OCI-LY7 (cell line): ENCODE results near the gene KIAA1958. TPM values are rescaled to one million over a fixed set of nuclear protein-coding genes. Genes with fewer than 3 reads are reported as not detected.

Experiments used
- BruUV-seq: library from RNA; stranded (reverse); fragments of 400-500 nt; replicated peaks from 2 replicates; lab custom pipeline; 2021; lab: Mats Ljungman, UMichigan
- CTCF ChIA-PET: fragments of 300-600 bp; sonication (Branson Sonifier 250); formaldehyde crosslinking; loops from one replicate; lab custom pipeline; 2022; ENCODE audit warnings: antibody characterized with exemption; ENCODE audit not compliant: unreplicated experiment; lab: Charles Lee
- POLR2A ChIA-PET: fragments of 300-600 bp; sonication (Branson Sonifier 250); formaldehyde crosslinking; loops from one replicate; lab custom pipeline; 2022; ENCODE audit warnings: antibody characterized with exemption; lab: Charles Lee
- DNase-seq: peaks from one replicate; pipeline ENCODE4 v3.0.0-alpha.2; 2015; ENCODE audit warnings: low spot score
- H2AFZ ChIP-seq: fragments of 200-600 bp; sonication (generic), shearing (Covaris generic); 2 replicates; pipeline ENCODE4 v1.6.1; 2014; ENCODE audit warnings: mild to moderate bottlenecking, antibody characterized with exemption, low read length, moderate library complexity
- H3K27ac ChIP-seq: fragments of 200-600 bp; sonication (generic); 2 replicates; pipeline ENCODE4 v1.5.1; 2014; ENCODE audit warnings: mixed run types, low read depth, mild to moderate bottlenecking, moderate library complexity, low read length, inconsistent platforms; ENCODE audit not compliant: poor library complexity, severe bottlenecking
- H3K36me3 ChIP-seq: fragments of 200-600 bp; sonication (generic); 2 replicates; pipeline ENCODE4 v1.6.1; 2014; ENCODE audit warnings: mild to moderate bottlenecking, antibody characterized with exemption, low read length, moderate library complexity, mixed read lengths; ENCODE audit not compliant: insufficient read depth
- H3K4me1 ChIP-seq: fragments of 200-600 bp; sonication (generic); 2 replicates; pipeline ENCODE4 v1.5.1; 2014; ENCODE audit warnings: mild to moderate bottlenecking, low read length; ENCODE audit not compliant: insufficient read depth, poor library complexity, severe bottlenecking
- H3K4me2 ChIP-seq: fragments of 200-600 bp; sonication (generic); 2 replicates; pipeline ENCODE4 v1.6.1; 2014; ENCODE audit warnings: mild to moderate bottlenecking, low read length
- H3K4me3 ChIP-seq: fragments of 200-600 bp; sonication (generic); 2 replicates; pipeline ENCODE4 v1.5.1; 2014; ENCODE audit warnings: mild to moderate bottlenecking, low read depth, low read length; ENCODE audit not compliant: poor library complexity, severe bottlenecking
- H3K79me2 ChIP-seq: fragments of 200-600 bp; sonication (generic); 2 replicates; pipeline ENCODE4 v1.6.1; 2016; ENCODE audit warnings: low read depth, mild to moderate bottlenecking, low read length, moderate library complexity, mixed read lengths; ENCODE audit not compliant: insufficient read depth
- H3K9me2 ChIP-seq: fragments of 200-600 bp; sonication (generic); 2 replicates; pipeline ENCODE4 v1.6.1; 2016; ENCODE audit warnings: mild to moderate bottlenecking, low read length, mixed read lengths; ENCODE audit not compliant: insufficient read depth
- H3K9me3 ChIP-seq: fragments of 200-600 bp; sonication (generic); 2 replicates; pipeline ENCODE4 v1.6.1; 2014; ENCODE audit warnings: mild to moderate bottlenecking, mixed run types, low read length, mixed read lengths
- H4K20me1 ChIP-seq: fragments of 200-600 bp; sonication (generic); 2 replicates; pipeline ENCODE4 v1.6.1; 2014; ENCODE audit warnings: mild to moderate bottlenecking, antibody characterized with exemption, low read length, moderate library complexity, mixed read lengths; ENCODE audit not compliant: insufficient read depth
- CTCF ChIP-seq: fragments of 200-600 bp; sonication (generic); conservative IDR thresholded peaks from 2 replicates; pipeline ENCODE4 v1.5.1; 2014; ENCODE audit warnings: mild to moderate bottlenecking, antibody characterized with exemption, low read length, moderate library complexity, mixed read lengths
- EZH2phosphoT487 ChIP-seq: fragments of 200-600 bp; sonication (generic); IDR thresholded peaks from 2 replicates; pipeline ENCODE4 v1.6.1; 2018; ENCODE audit warnings: low read depth, borderline replicate concordance, mild to moderate bottlenecking, mixed run types, antibody characterized with exemption, low read length, moderate library complexity, mixed read lengths
- intact Hi-C: fragments of 100-400 bp; cut with micrococcal nuclease; formaldehyde crosslinking; loops from one replicate; pipeline ENCODE4 v1.10.0; 2022; ENCODE audit not compliant: unreplicated experiment
- total RNA-seq, 2 experiments: library from RNA; depleted of rRNA in 1 of 2; stranded (reverse); fragments of >200 nt in 1 of 2; shearing (Covaris generic) in 1 of 2; gene quantifications; 2 replicates each; pipeline ENCODE4 v1.2.3, GENCODE V29; 2014 to 2022

Gene KIAA1958
- total RNA-seq, 2 experiments from 2014 or later = 15.4 to 19.8 TPM

DNA sequence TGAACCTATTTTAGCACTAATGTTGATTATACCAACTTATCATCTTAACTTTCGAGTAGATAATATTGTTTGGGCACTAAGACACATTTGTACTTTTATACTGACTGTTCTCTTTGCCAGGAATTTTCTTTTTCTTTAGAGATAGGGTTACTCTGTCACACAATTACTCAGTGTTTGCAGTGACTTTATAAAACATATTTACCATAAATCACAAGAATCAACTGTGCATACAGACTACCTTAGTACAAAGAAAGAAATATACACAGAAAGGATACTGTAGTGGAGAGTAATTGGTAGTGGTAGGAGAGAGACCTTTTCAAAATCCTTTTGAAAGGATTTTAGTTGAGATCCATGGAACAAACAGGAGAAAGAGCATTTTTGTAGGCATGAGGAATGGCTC is 40.3 kb downstream of the KIAA1958 start:
- no TSS peak for BruUV-seq
- Histone ChIP-seq H3K4me2 (no peak overlapping the region), H4K20me1 (0 out of 2 replicates have a peak, but pooled peaks cover 7% of the 10 kb centered on the region), H3K79me2 (no peaks in the 10 kb centered on the region), H2AFZ (no peak overlapping the region), H3K9me3 (no peaks in the 10 kb centered on the region), H3K36me3 (no peaks in the 10 kb centered on the region), H3K4me3 (no peak overlapping the region), H3K27ac (no peak overlapping the region), H3K9me2 (no peaks in the 10 kb centered on the region), H3K4me1 (no peaks in the 10 kb centered on the region)
- DNase-seq = no peak
- CTCF ChIA-PET = interaction anchor here (1.5 kb wide), 1 partner anchor 29 kb away, joined by 4 read pairs; no protein-coding TSS in a partner anchor
- POLR2A ChIA-PET = no interaction called here
- intact Hi-C loops = no loop called here
- no peak for TF ChIP-seq EZH2phosphoT487
- TF ChIP-seq CTCF = no peak

DNA sequence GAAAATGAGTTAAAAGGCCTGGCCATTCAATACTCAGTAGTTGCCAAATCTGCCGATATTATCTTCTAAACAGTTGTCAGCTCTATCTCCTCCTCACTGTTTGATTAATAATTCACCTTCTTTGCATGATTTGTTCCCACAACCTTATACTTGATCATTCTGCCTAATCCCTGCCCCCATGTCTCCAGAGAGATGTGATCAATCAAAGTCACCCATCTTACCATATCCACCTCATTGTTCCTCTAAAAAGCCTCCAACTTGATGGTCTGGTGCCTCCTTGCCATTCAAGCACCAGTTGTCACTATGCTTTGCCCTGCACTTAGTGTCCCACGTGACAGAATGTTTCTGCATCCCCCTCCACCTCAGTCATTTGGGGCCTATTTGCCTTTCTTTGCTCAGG is 41.3 kb downstream of the KIAA1958 start:
- H3K4me2 ChIP-seq = no peak overlapping the region
- TF ChIP-seq EZH2phosphoT487 (no peak), CTCF (no peak)
- H3K9me2 ChIP-seq = no peaks in the 10 kb centered on the region
- intact Hi-C loops = no loop called here
- H2AFZ ChIP-seq = no peak overlapping the region
- ChIA-PET POLR2A (interaction anchor here (0.7 kb wide), 1 partner anchor 16 kb away, joined by 4 read pairs; no protein-coding TSS in a partner anchor), CTCF (no interaction called here)
- no TSS peak for BruUV-seq
- 0 out of 2 replicates have a peak, but pooled peaks cover 7% of the 10 kb centered on the region for H4K20me1 ChIP-seq
- no peaks in the 10 kb centered on the region for H3K4me1 ChIP-seq
- no peaks in the 10 kb centered on the region for H3K36me3 ChIP-seq
- DNase-seq = no peak
- no peaks in the 10 kb centered on the region for H3K79me2 ChIP-seq
- H3K27ac ChIP-seq = no peak overlapping the region
- no peaks in the 10 kb centered on the region for H3K9me3 ChIP-seq
- H3K4me3 ChIP-seq = no peak overlapping the region

- no TSS peak for BruUV-seq
- POLR2A ChIA-PET = interaction anchor here (0.7 kb wide), 1 partner anchor 37 kb away, joined by 3 read pairs; no protein-coding TSS in a partner anchor
- CTCF ChIA-PET = no interaction called here
Observed at GRCh38 chr9:112529316-112529715, 42.7 kb downstream of the KIAA1958 start.

More at GRCh38 chr9:112529316-112529715, 42.7 kb downstream of the KIAA1958 start:
- Histone ChIP-seq H3K4me3 (no peak overlapping the region), H3K4me2 (no peak overlapping the region), H3K36me3 (no peaks in the 10 kb centered on the region), H3K27ac (no peak overlapping the region), H3K4me1 (no peaks in the 10 kb centered on the region), H3K79me2 (no peaks in the 10 kb centered on the region), H3K9me3 (no peaks in the 10 kb centered on the region), H4K20me1 (no peaks in the 10 kb centered on the region), H2AFZ (no peak overlapping the region), H3K9me2 (no peaks in the 10 kb centered on the region)
- no peak for DNase-seq
- intact Hi-C loops = no loop called here
- TF ChIP-seq CTCF (no peak), EZH2phosphoT487 (no peak)
